DMS153 treated with DMSO at 0.1 percent for 48 hours (cell line): ENCODE data around the gene DTHD1.

Experiments
- DNase-seq: peaks from one replicate; lab custom pipeline; 2025; ENCODE audit not compliant: unreplicated experiment; lab: John Stamatoyannopoulos, UW

The DTHD1 gene

DNA sequence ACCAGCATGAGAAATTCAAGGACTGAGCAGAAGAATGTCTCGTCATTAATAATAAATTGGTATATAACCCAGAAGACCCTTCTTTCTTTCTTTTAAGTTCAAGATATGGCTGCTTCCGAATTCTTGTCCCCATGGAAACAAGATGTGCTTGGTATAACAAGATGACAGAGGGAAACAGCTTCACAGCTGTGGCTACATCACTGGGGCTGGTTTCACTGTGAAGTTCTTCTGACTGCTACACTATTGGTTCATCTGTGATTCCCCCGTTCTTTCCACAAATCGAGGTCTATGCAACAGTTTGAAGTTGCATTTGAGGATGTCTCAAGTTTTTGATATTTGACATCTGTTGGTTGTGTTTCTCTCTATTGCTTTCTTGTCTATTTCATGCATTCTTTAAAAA, 12.3 kb upstream of the DTHD1 start:
- DNase-seq, result no peak

DNA sequence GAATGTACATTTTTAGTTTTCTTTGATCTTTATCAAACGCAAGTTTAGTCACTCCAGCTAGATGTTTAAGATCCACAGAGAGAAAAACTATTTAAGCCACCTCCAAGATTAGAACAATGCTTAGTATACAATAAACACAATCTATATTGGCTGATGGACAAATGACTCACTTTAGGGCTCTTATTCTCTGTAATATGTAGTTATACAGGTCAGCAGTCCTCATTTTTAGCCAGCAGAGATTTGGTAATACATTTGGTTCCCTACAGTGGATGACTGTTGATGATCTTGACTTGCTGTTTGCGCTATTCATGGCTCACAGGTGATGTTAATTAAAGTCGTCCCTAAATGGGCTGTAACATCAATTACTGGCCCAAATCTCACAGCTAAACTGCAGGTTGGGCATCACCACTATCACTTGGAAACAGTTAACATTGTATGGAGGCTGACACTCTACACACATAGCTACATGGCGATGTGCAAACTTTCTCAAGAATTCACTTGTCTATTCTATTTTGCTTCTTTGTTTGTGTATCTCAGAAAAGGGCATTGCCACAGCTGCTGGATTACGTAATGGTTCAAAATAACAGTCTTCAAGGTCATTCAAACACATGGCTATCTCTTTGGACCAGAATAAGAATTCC, 11.8 kb upstream of the DTHD1 start:
- no peak for DNase-seq

DNA sequence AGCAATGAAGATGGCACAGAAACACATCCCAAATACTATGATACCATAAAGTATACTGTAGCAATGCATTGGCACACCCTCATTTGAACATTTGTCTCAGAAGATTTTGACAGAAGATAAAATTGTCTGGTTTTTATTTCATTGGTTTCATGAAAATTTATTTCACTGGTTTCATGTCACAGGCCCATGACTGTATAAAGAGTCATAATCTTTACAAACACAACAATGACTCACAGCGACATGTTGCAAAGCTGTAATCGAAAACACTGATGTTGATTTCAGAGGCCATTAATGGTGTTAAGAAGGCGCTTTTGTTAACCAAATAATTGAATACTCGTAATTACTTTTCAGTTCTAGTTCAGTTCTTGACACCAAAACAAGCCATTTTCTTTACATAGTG, 8.1 kb upstream of the DTHD1 start:
- DNase-seq, result no peak

DNA sequence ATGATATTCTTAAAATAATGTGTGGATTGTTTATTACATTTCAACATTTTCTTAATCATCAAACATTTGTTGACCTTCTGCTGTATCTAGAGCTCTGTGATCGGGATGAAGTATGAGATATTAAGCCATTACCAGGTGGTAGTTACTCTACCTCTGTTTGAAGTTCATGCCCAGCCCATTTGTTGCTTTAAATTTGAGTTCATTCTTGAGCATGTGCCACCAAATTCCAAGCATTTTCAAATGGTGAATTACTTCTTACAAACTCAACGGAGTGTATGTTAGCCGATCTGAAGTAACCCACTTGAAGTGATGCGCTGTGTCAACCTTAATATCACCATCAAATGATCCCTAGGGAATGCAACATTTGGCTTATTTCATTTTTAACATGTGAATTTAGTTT, 7.3 kb upstream of the DTHD1 start:
- no peak for DNase-seq

DNA sequence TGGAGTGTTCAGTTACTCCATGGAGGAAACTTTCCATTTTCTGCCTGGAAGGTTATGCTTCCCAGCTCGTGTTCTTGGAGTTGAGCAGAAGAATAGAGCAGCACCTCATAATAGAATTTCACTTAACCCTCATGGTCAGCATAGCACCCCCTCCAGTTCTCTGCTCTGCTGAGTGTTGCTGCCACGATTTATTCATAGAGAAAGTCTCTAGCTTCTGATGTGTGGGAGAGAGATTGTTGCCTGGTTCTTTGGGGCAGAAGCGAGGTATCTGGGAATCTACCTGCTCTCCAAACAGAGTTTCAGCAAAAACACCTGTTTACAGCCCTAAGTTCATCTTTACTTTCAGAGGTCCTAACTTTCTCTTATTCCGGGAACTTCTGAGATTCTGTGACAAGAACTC, 3.9 kb upstream of the DTHD1 start:
- no peak for DNase-seq

DNA sequence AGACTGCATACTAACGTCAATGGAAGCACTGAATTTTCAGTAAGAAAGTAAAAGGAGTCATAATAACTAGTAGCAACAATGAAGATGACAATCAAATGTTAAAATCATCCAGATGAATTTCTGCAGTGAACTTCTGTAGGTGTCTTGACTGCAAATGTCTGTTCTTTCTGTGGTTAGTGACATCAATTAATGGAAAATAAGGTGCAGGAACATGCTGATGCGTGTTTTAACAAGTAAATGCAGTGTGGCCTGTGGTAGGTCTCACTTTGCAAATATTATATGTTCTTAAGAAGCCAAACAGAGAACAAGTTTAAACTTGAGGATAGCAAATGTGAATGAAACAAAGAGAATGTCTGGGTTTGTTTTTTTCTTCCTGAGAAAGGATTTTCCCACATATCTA, 2.6 kb upstream of the DTHD1 start:
- DNase-seq, result no peak

DNA sequence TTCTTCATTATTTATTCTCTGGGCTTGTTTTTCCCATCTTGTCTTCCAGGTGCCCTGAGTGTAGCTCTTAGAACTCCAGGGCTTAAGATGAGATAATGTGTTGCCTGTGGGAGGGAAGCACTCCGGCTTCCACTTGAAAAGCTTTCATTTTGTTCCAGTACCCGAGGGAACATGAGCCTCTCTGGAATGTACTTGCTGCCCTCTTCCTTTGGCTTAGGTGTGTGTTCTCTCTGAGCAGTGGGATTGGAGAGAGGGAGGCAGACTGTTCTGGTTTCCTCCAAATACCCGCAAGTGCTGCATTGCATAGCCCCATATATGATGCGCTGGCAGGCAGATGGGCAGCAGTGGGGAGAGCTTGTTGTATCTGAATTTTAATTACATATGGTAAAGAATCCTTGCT, 861 bp upstream of the DTHD1 start:
- DNase-seq, result no peak

DNA sequence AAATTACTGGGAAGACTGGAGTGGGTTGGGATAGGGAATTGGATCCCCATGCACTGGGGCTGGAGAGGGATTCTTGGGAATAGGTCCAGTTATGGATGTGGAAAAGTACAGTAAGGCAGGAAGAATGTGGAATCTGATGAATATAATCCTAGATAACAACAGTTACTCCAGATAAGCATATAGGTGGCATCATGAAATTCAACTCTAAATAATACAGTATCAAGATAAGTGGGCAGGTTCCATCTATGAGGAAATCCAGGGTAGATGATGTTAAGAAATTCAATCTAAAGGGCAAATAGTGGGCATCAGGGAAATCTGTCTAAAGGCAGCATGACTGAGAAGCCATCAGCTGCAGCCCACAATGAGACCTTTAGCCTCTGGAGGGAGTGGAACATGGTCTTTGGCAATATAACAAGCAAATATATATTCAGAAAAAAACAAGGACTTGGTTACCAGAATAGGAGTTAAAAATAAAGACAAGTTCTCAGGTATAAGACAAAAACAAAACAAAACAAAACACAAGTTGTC, 1.2 kb downstream of the DTHD1 start:
- DNase-seq, result no peak

DNA sequence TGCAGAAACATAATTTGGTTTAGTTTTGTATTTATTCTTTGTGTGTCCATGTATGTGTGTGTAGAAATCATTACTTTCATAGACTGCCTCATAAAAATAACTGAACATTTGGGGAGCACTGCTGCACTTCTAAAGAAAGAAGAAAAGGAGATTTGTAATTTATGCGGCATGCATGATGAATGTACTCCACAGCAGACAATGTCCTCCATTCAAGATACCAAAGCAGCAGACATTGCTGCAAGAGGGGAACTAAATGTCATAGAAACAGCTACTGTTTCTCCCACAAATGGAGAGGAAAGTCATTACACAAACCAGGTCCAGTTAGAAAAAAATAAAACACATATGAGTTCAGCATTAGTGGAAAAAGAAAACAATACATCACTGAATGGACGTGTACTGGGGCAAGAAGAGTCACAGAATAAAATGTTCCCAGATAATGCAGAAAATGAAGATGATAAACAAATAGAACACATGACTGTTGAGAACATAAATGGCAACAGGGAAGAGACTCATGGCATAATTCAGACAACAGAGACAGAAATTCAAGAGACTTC, 2.6 kb downstream of the DTHD1 start:
- no peak for DNase-seq

DNA sequence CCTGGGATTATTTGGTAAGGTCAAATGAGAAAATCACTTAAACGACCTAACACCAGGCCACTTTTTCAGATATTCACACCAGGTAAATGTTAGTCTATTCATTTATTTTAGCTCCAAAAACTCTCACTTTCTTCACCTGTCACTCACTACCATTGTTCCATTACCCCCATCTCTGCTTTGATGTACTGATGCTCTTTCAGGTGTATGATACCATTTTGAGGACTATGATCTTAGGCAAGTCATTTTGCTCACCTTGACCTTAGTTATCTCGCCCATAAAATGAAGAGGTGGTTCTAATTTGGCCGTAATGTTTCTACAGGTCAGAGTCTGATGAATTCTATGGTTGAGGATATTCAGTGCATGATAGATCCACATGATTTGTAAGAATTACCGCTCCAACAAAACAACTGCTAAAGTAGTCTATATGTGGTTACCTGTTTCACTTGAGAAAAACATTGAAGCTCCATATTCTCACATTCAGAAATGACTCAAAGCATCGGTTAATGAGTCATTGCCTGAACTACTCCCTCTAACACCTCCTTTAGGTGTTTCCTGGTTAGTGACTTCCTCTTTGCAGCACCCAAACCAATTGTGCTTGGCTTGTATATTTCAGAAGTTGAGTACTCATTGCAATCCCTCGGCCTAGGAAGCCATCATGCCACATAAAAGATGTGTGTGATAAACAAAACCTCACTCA, 4.5 kb downstream of the DTHD1 start:
- DNase-seq, result no peak

DNA sequence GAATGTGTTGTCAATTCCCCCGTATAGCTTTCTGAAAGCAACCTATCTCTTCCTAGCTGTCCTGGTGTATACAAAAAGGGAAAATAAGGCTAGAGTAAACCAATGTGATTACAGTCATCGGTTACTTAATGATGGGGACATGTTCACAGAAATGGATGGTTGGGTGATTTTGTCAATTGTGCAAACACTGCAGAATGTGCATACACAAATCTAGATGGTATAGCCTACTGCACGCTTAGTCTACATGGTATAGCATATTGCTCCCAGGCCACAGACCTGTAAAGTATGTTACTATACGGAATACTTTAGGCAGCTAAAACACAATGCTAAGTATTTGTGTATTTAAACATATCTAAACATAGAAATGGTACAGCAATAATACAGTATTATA, 5.1 kb downstream of the DTHD1 start:
- no peak for DNase-seq

DNA sequence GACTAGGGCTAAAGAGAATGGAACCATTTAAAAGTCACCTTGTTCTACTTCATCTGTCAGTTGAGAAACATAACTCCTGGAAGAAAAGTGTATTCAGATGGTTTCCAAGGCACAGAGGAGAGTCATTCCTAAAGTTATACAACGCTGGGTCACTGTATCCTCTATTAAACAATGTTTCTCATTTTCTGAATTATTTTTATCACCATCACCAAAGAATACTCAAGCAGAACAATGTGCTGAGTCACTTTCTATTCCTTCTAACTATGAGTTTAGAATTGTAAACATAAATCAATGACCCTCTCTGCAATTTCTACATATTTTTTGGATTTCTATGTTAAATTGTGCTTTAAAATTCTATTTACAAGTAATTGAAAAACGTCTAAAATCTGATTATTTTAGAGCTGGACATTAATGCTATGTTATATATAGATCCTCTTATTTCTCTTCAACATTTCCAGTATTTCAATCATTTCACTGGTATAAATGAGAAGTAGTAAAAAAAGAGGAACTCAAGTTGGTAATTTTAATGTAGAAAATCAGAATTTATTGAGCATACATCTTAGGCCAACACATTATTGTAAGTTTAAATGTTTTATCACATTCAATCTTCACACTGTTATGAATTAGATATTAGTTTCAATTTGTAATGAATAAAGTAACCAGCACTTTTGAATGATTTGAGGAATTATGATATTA, 7.5 kb downstream of the DTHD1 start:
- DNase-seq, result no peak

DNA sequence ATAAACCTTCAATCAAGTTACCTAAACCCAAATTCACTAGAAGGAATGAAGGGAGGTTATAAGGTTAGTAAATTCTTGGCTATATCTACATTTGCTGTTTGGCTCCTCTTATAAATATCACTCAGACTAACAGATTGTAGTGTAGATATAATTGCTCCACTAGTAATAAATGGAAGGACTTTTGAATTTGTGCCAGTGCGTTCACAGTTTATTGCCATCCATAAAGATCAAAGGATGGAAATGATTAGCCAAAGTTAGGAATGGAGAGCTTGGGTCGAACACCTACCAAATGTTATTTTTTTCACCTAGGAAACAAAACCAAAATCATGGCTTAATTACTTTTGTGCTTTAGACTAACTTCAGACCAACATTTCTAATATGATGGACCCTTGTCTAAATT, 9.2 kb downstream of the DTHD1 start:
- DNase-seq, result no peak

DNA sequence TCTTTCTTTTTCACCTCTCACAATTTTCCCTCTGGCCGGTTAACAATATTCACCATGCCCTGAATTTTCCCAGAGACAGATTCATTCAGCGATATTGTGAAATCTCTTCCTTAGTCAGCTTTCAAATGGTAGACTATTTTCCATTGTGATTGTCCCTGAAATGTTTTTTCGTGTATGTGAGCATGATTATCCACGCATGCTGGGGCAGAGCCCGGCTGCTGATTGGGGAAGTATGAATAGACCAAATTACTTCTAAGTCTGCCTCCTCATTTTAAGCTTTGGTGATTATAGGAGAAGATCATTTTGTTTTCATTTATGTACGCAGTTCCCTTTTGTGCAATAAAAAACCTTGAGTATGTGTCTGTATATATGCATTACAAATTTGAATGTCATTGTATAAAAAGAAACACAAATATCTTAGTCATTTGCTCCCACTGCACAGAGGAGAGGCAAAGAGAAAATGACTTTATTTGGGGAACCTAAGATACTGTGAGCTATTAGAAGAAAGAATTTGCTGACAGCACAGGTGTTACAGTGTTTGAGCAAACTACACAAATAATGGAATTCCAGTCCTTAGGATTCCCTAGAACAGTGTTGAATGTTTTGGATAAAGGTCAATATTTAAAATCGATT, 11.3 kb downstream of the DTHD1 start:
- DNase-seq, result no peak

DNA sequence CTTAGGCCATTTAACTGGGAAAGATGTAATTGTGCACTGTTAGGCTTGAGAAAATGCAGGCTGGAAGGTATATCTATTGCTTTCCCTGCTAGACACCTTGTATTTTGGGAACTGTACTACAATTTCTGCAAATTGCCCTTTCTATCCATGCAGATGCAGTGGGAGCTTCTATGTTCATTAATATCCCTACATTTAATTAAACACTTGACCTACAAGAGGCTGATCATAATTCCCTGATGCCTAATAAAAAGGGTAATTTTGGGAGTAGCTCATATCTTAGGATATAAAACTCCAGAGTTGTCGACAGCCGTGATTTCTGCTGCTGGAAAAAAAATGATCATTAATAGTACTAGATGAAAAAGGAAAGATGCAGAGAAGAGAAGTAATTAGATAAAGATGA, 19.7 kb downstream of the DTHD1 start:
- no peak for DNase-seq

DNA sequence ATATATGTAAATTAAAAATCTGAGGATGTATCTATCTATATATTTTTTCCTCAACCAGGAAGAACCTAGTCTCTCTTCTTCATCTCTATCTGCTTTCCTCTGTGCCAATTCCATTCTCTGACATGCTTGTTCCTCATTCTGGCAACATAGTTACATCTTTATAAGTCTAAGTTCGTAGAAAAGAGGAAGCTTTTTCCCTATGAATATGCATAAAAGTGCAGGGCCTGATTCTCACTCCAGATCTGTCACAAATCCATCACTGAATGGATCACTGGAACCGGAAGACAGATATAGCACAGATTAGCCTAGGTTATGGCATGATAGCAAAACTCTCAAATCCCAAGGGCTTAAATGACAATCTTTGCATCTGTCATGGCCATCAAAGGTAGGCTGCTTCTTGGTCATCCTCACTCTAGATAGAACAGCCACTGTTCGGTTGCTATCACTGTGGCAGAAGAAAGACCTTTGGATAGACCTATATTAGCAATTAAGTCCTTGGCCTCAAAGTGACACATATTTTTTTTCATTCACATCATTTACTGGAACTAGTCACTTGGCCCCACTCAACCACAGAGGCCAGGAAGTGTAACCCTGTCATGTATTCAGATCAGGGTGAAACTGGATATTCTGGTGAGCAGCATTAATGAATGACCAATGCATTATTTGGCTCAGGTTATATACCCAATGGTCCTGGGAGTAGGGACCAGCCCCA, 22.2 kb downstream of the DTHD1 start:
- DNase-seq, result no peak

DNA sequence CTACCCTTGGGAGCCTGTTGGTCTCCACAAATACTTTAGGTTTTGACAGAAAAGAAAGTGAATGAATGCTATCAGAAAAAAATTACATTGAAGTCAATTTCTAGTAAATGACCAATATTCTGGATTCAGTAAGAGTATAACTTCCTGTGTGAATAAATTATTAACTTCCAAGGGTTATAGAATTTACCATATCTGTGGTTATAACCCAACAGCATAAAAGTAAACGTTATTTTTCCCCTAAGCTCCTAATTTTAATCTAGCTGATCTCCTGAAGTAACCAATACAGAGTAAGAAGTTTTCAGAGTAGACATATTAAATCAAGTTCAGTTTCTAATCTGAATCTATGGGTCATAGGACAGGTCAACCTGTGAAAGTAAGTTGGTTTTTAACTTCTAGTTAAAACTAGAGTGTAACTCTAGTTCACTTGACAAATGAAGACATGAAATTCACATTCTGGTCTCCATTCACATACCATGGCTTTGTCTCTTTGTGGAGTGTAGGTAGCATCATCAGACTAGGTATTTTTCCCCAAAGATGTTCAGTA, 22.8 kb downstream of the DTHD1 start:
- no peak for DNase-seq

DNA sequence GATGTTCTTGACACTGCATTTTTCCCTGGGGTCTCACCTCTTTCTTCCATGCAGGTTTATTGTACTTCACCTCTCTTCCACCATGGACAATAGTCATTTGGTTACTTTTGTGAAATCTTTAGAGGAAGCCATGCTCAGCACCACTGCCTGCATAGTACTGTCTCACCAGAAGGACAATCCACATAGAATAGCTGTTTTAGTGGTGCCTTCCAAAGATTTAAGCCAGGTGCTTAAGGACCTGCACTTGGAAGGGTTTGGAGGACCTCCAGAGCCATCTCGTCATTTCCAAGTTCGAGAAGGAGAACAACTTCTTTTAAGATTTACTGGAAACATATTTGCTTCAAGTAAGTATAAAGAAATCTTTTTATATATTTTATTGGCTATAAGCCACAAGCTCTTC, 26.7 kb downstream of the DTHD1 start:
- DNase-seq, result no peak

DNA sequence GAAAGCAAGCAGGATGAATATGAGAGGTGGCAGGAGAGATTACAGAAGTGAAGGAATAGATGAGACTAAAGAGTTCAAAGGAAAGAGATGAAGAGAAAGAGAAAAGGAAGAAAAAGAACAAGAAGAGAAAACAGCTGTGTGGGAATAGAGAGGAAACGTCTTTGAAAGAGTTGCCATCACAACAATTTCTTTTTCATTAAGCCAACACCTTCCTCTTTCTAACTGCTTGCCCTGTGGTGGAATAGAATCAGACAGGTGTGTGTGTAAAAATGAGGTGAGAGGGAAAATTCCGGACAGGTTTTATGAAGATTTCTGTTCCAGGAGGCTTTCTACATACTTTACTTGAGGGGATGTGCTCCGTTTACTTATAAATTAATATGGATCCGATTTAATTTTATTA, 28.8 kb downstream of the DTHD1 start:
- no peak for DNase-seq

DNA sequence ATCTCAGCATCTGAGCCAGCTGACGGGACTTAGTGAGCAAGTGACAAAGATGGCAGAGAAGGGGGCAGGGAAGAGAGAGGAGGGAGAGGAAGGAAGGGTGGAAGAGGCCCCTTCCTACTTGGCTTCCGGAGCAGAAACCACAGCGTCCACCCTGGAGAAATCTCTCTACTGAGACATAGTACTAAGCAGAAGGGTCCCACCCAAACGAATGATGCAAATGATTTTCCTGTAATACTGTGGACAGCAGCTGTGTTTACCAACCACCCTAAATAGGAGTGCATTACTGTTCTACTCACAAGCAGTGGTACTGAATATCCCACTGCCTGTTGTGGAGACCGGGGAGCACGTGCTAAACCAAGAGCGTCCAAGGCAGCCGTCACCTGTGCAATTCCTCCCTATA, 29.4 kb downstream of the DTHD1 start:
- no peak for DNase-seq

DNA sequence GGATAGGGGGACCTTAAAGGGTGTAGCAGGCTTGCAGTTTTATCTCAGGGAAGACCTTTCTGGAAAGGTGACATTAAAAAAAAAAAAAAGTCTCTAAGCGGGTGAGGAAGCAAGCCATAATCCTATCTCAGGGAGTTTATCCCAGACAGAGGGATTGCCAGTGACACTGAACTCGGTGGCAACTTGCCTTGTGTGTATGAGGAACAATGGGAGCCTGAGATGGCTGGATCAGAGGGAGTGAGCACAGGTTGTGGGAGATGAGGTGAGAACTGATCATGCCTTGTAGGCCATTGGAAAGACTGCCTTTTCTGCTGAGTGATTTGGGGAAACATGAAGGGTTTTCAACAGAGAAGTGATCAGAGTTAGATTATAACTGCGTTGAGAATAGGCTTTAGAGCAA, 31.1 kb downstream of the DTHD1 start:
- DNase-seq, result no peak
